Measurements from ENCODE around the gene ATRNL1. TPM values are rescaled to one million over a fixed set of nuclear protein-coding genes. Genes with fewer than 3 reads are reported as not detected.

The ATRNL1 gene
- total RNA-seq, 1 experiment from 2014 or later: 1.3 TPM

DNA sequence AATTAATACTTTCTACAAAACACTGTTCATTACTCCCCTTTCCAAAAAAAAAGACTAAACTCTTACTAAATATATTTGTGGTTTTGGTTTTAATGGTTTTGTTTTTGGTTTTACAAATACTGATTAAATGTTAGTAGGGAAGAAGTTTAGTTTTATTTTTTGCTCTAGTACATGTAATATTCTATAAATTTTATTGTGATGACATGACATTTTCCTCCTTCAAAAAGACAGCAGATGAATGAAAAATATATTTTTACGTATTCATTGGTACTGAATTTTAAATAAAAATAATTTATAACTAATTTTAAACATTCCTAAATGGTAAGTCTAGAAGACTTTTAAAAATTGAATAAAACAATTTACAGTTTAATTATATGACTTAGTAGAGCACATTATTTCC lies 667.0 kb downstream of the ATRNL1 start:
- DNase-seq (ENCODE audit: low read depth, low spot score): no peak
- BruUV-seq (replicated peaks): no TSS peak
- CTCF ChIA-PET: no interaction called here

More for the DNA sequence above, 667.0 kb downstream of the ATRNL1 start:
- no peaks in the 10 kb centered on the region for H4K20me1 ChIP-seq (ENCODE audit: insufficient read depth)
- H2AFZ ChIP-seq (ENCODE audit: low read depth, low read length, poor library complexity, severe bottlenecking): no peak overlapping the region
- intact Hi-C loops (cut with micrococcal nuclease): no loop called here
- H3K9me2 ChIP-seq (ENCODE audit: insufficient read depth): no peaks in the 10 kb centered on the region
- TF ChIP-seq POLR2A (IDR thresholded peaks at IDR 0.05; ENCODE audit: borderline replicate concordance, extremely low read depth, insufficient read depth, insufficient read length) (no peak), EZH2phosphoT487 (IDR thresholded peaks at IDR 0.05; ENCODE audit: borderline replicate concordance) (no peak), ELF1 (IDR thresholded peaks at IDR 0.05; ENCODE audit: borderline replicate concordance, low read depth) (no peak), EZH2 (IDR thresholded peaks at IDR 0.05) (no peak), CBX3 (IDR thresholded peaks at IDR 0.05; ENCODE audit: low read depth) (no peak), CEBPB (IDR thresholded peaks at IDR 0.05; ENCODE audit: low read depth) (no peak), POLR2AphosphoS5 (IDR thresholded peaks at IDR 0.05; ENCODE audit: low read depth, low read length) (no peak), FOSL1 (IDR thresholded peaks at IDR 0.05; ENCODE audit: low read depth) (no peak), ZNF274 (IDR thresholded peaks at IDR 0.05; ENCODE audit: low read depth, low read length) (no peak), SRF (IDR thresholded peaks at IDR 0.05; ENCODE audit: low read depth) (no peak), SP1 (IDR thresholded peaks at IDR 0.05; ENCODE audit: low read depth) (no peak), ZFX (IDR thresholded peaks at IDR 0.05) (no peak), EGR1 (IDR thresholded peaks at IDR 0.05; ENCODE audit: low read depth) (no peak), YY1 (IDR thresholded peaks at IDR 0.05; ENCODE audit: extremely low read depth, insufficient replicate concordance, low read depth, low read length) (no peak), TCF7L2 (IDR thresholded peaks at IDR 0.05; ENCODE audit: borderline replicate concordance, extremely low read depth, insufficient read depth, insufficient read length) (no peak)
- TF ChIP-seq, protein P1, sequence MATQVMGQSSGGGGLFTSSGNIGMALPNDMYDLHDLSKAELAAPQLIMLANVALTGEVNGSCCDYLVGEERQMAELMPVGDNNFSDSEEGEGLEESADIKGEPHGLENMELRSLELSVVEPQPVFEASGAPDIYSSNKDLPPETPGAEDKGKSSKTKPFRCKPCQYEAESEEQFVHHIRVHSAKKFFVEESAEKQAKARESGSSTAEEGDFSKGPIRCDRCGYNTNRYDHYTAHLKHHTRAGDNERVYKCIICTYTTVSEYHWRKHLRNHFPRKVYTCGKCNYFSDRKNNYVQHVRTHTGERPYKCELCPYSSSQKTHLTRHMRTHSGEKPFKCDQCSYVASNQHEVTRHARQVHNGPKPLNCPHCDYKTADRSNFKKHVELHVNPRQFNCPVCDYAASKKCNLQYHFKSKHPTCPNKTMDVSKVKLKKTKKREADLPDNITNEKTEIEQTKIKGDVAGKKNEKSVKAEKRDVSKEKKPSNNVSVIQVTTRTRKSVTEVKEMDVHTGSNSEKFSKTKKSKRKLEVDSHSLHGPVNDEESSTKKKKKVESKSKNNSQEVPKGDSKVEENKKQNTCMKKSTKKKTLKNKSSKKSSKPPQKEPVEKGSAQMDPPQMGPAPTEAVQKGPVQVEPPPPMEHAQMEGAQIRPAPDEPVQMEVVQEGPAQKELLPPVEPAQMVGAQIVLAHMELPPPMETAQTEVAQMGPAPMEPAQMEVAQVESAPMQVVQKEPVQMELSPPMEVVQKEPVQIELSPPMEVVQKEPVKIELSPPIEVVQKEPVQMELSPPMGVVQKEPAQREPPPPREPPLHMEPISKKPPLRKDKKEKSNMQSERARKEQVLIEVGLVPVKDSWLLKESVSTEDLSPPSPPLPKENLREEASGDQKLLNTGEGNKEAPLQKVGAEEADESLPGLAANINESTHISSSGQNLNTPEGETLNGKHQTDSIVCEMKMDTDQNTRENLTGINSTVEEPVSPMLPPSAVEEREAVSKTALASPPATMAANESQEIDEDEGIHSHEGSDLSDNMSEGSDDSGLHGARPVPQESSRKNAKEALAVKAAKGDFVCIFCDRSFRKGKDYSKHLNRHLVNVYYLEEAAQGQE (IDR thresholded peaks at IDR 0.05; ENCODE audit: low read depth): no peak
- TF ChIP-seq, protein P2, sequence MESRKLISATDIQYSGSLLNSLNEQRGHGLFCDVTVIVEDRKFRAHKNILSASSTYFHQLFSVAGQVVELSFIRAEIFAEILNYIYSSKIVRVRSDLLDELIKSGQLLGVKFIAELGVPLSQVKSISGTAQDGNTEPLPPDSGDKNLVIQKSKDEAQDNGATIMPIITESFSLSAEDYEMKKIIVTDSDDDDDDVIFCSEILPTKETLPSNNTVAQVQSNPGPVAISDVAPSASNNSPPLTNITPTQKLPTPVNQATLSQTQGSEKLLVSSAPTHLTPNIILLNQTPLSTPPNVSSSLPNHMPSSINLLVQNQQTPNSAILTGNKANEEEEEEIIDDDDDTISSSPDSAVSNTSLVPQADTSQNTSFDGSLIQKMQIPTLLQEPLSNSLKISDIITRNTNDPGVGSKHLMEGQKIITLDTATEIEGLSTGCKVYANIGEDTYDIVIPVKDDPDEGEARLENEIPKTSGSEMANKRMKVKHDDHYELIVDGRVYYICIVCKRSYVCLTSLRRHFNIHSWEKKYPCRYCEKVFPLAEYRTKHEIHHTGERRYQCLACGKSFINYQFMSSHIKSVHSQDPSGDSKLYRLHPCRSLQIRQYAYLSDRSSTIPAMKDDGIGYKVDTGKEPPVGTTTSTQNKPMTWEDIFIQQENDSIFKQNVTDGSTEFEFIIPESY (IDR thresholded peaks at IDR 0.05; ENCODE audit: extremely low read depth, insufficient replicate concordance, low read length): no peak
- TF ChIP-seq, protein P3, sequence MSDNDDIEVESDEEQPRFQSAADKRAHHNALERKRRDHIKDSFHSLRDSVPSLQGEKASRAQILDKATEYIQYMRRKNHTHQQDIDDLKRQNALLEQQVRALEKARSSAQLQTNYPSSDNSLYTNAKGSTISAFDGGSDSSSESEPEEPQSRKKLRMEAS (IDR thresholded peaks at IDR 0.05): no peak
- TF ChIP-seq, protein P4, sequence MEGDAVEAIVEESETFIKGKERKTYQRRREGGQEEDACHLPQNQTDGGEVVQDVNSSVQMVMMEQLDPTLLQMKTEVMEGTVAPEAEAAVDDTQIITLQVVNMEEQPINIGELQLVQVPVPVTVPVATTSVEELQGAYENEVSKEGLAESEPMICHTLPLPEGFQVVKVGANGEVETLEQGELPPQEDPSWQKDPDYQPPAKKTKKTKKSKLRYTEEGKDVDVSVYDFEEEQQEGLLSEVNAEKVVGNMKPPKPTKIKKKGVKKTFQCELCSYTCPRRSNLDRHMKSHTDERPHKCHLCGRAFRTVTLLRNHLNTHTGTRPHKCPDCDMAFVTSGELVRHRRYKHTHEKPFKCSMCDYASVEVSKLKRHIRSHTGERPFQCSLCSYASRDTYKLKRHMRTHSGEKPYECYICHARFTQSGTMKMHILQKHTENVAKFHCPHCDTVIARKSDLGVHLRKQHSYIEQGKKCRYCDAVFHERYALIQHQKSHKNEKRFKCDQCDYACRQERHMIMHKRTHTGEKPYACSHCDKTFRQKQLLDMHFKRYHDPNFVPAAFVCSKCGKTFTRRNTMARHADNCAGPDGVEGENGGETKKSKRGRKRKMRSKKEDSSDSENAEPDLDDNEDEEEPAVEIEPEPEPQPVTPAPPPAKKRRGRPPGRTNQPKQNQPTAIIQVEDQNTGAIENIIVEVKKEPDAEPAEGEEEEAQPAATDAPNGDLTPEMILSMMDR (IDR thresholded peaks at IDR 0.05 in 2 of 3, conservative IDR thresholded peaks at IDR 0.05 in 1 of 3; ENCODE audit: borderline replicate concordance in 1 of 3, insufficient read depth in 1 of 3, low read depth in 2 of 3, low read length in 2 of 3): no peak
- TF ChIP-seq, protein P5, sequence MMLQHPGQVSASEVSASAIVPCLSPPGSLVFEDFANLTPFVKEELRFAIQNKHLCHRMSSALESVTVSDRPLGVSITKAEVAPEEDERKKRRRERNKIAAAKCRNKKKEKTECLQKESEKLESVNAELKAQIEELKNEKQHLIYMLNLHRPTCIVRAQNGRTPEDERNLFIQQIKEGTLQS (IDR thresholded peaks at IDR 0.05): no peak
- ATAC-seq: no peak
- no peaks in the 10 kb centered on the region for H3K4me1 ChIP-seq (ENCODE audit: control insufficient read depth in 1 of 2, insufficient read depth in 2 of 2, low read length in 2 of 2)
- POLR2A ChIA-PET: no interaction called here
- H3K9ac ChIP-seq (ENCODE audit: low read length): no peak overlapping the region
- peaks cover 10% of the 10 kb centered on the region for H3K27me3 ChIP-seq (ENCODE audit: insufficient read depth, low read length)
- H3K27ac ChIP-seq (ENCODE audit: low read depth, low read length): no peak overlapping the region
- no peaks in the 10 kb centered on the region for H3K9me3 ChIP-seq (ENCODE audit: control insufficient read depth in 1 of 2, insufficient read depth in 1 of 2, low read depth in 1 of 2, low read length in 2 of 2)
- H3K4me2 ChIP-seq (ENCODE audit: low read length): no peak overlapping the region
- H3K4me3 ChIP-seq (replicated peaks in 1 of 2; ENCODE audit: low read depth in 1 of 2, low read length in 2 of 2): no peak overlapping the region
- RAD21 ChIA-PET (ENCODE audit: low non-redundant PET in 1 of 2, low total read pairs in 2 of 2, uncharacterized antibody in 2 of 2, unreplicated experiment in 2 of 2): no interaction called here
- no peaks in the 10 kb centered on the region for H3K36me3 ChIP-seq (ENCODE audit: control insufficient read depth in 1 of 2, insufficient read depth in 2 of 2, low read length in 2 of 2)
- H3K79me2 ChIP-seq (ENCODE audit: insufficient read depth, low read length): no peaks in the 10 kb centered on the region
